HepG2 (cell line): Measurements from ENCODE around the gene TENM3. TPM values are rescaled to one million over a fixed set of nuclear protein-coding genes. Genes with fewer than 3 reads are reported as not detected.

Experiments used
- ATAC-seq: fragments of 200-7000 bp; cut with Tn5 transposase; 3 replicates; pipeline ENCODE4 v1.9.1; 2020; ENCODE audit warnings: mild to moderate bottlenecking, moderate library complexity
- BruUV-seq: library from RNA; stranded (reverse); fragments of 400-500 nt; replicated peaks from 2 replicates; lab custom pipeline; 2021; lab: Mats Ljungman, UMichigan
- CTCF ChIA-PET: fragments of 300-600 bp; formaldehyde crosslinking; extraction: SDS; loops from one replicate; lab custom pipeline; 2021; ENCODE audit warnings: low total read pairs, inconsistent platforms, low intra/inter-chr PET ratio; lab: Yijun Ruan, JAX
- POLR2A ChIA-PET: fragments of 350-600 bp; sonication (Branson Sonifier 250); formaldehyde crosslinking; loops from one replicate; lab custom pipeline; 2020; ENCODE audit warnings: antibody characterized with exemption, inconsistent platforms; lab: Yijun Ruan, JAX
- DNase-seq: peaks from one replicate; pipeline ENCODE4 v3.0.0-alpha.2; 2015; ENCODE audit warnings: low spot score
- FAIRE-seq: peaks from 3 replicates; lab custom pipeline; 2011; peaks lifted over from hg19 to GRCh38; lab: Jason Lieb, UNC
- H2AFZ ChIP-seq: one replicate; pipeline ENCODE4 v1.6.1; 2011; ENCODE audit warnings: low read length, inconsistent platforms
- H3K27ac ChIP-seq: fragments of 300-600 bp; 3 replicates; pipeline ENCODE4 v1.8.0; 2011; ENCODE audit warnings: mixed run types, mild to moderate bottlenecking, mixed read lengths, low read length, inconsistent platforms; ENCODE audit not compliant: insufficient read depth; ENCODE audit errors: extremely low read length
- H3K27me3 ChIP-seq, 2 experiments: fragments of 200-600 bp in 1 of 2; 2 replicates in 1 of 2; 3 replicates in 1 of 2; pipeline versions ENCODE4 v1.6.0 to v1.8.0; 2011; ENCODE audit warnings: low read length in 2 of 2, mild to moderate bottlenecking in 2 of 2, moderate library complexity in 2 of 2, inconsistent platforms in 1 of 2; ENCODE audit not compliant: insufficient read depth in 2 of 2, control insufficient read depth in 1 of 2
- H3K36me3 ChIP-seq, 2 experiments: fragments of 200-600 bp in 1 of 2; replicated peaks in 1 of 2; 2 replicates in 1 of 2; 3 replicates in 1 of 2; pipeline versions ENCODE4 v1.5.1 to v1.8.0; 2011; ENCODE audit warnings: low read length in 2 of 2, inconsistent platforms in 1 of 2; ENCODE audit not compliant: insufficient read depth in 2 of 2, control insufficient read depth in 1 of 2
- H3K4me1 ChIP-seq: 2 replicates; pipeline ENCODE4 v1.5.1; 2012; ENCODE audit warnings: low read length, inconsistent platforms; ENCODE audit not compliant: insufficient read depth
- H3K4me2 ChIP-seq: 2 replicates; pipeline ENCODE4 v1.6.0; 2011; ENCODE audit warnings: low read depth, low read length, inconsistent platforms
- H3K4me3 ChIP-seq, 3 experiments: fragments of 200-600 bp in 1 of 3; sonication (generic), shearing (Covaris generic) in 1 of 3; replicated peaks in 1 of 3; 2 replicates each; pipeline ENCODE4 v1.5.1; 2011 to 2016; ENCODE audit warnings: low read length in 3 of 3, inconsistent platforms in 2 of 3, low read depth in 2 of 3, mild to moderate bottlenecking in 2 of 3, control low read depth in 1 of 3, mixed read lengths in 1 of 3; ENCODE audit not compliant: insufficient read depth in 1 of 3
- H3K79me2 ChIP-seq: one replicate; pipeline ENCODE4 v1.6.1; 2011; ENCODE audit warnings: low read length, inconsistent platforms; ENCODE audit not compliant: insufficient read depth
- H3K9ac ChIP-seq: 2 replicates; pipeline ENCODE4 v1.6.0; 2011; ENCODE audit warnings: mild to moderate bottlenecking, low read depth, low read length, inconsistent platforms; ENCODE audit not compliant: insufficient read depth
- H3K9me3 ChIP-seq: 2 replicates; pipeline ENCODE4 v1.5.1; 2012; ENCODE audit warnings: mild to moderate bottlenecking, low read length
- H4K20me1 ChIP-seq: 2 replicates; pipeline ENCODE4 v1.6.0; 2011; ENCODE audit warnings: inconsistent platforms, mild to moderate bottlenecking, low read length, moderate library complexity; ENCODE audit not compliant: insufficient read depth
- ATRX ChIP-seq: sonication (generic); formaldehyde crosslinking; IDR thresholded peaks from 2 replicates; pipeline ENCODE4 v1.4.0; 2020; ENCODE audit warnings: missing genetic modification reagents, borderline replicate concordance
- KMT2A ChIP-seq: sonication (generic); formaldehyde crosslinking; IDR thresholded peaks from 2 replicates; pipeline ENCODE4 v1.4.0; 2020; ENCODE audit warnings: missing genetic modification reagents
- MLLT10 ChIP-seq: sonication (generic); formaldehyde crosslinking; IDR thresholded peaks from 2 replicates; pipeline ENCODE4 v1.4.0; 2020; ENCODE audit warnings: missing genetic modification reagents
- MXD1 ChIP-seq: sonication (generic); formaldehyde crosslinking; IDR thresholded peaks from 2 replicates; pipeline ENCODE4 v1.4.0; 2020; ENCODE audit warnings: mild to moderate bottlenecking, missing genetic modification reagents
- NFKBIZ ChIP-seq: IDR thresholded peaks from 2 replicates; pipeline ENCODE4 v1.6.1; 2018; ENCODE audit warnings: missing genetic modification reagents, missing compliant biosample characterization
- NR1H2 ChIP-seq: sonication (generic); formaldehyde crosslinking; IDR thresholded peaks from 2 replicates; pipeline ENCODE4 v1.8.1; 2022; ENCODE audit warnings: low read depth, missing genetic modification reagents, borderline replicate concordance
- RAD51 ChIP-seq: fragments of 450-650 bp; IDR thresholded peaks from 2 replicates; pipeline ENCODE4 v1.6.1; 2016; ENCODE audit warnings: borderline replicate concordance
- SCMH1 ChIP-seq: sonication (generic); formaldehyde crosslinking; IDR thresholded peaks from 2 replicates; pipeline ENCODE4 v1.9.0; 2021; ENCODE audit warnings: missing genetic modification reagents, mild to moderate bottlenecking, borderline replicate concordance
- SRSF4 ChIP-seq: fragments of 200-400 bp; formaldehyde crosslinking; IDR thresholded peaks from one replicate; pipeline ENCODE4 v1.6.1; 2018; ENCODE audit warnings: mild to moderate bottlenecking, low read depth, low read length, moderate library complexity; ENCODE audit not compliant: poor library complexity, severe bottlenecking
- STAT6 ChIP-seq: sonication (generic); formaldehyde crosslinking; IDR thresholded peaks from 2 replicates; pipeline ENCODE4 v1.4.0; 2020; ENCODE audit warnings: missing genetic modification reagents, mild to moderate bottlenecking, borderline replicate concordance
- ZNF280D ChIP-seq: sonication (generic); formaldehyde crosslinking; IDR thresholded peaks from 2 replicates; pipeline ENCODE4 v1.5.1; 2020; ENCODE audit warnings: mild to moderate bottlenecking, missing genetic modification reagents
- ZNF335 ChIP-seq: sonication (generic); formaldehyde crosslinking; IDR thresholded peaks from 2 replicates; pipeline ENCODE4 v1.4.0; 2020; ENCODE audit warnings: missing genetic modification reagents
- ZNF441 ChIP-seq: sonication (generic); formaldehyde crosslinking; IDR thresholded peaks from 2 replicates; pipeline ENCODE4 v1.7.0; 2021; ENCODE audit warnings: missing genetic modification reagents, borderline replicate concordance
- ZNF749 ChIP-seq: sonication (generic); formaldehyde crosslinking; IDR thresholded peaks from 2 replicates; pipeline ENCODE4 v1.8.0; 2022; ENCODE audit warnings: mild to moderate bottlenecking, missing genetic modification reagents, moderate library complexity, borderline replicate concordance
- ZNF780A ChIP-seq: sonication (generic); formaldehyde crosslinking; IDR thresholded peaks from 2 replicates; pipeline ENCODE4 v1.8.0; 2022; ENCODE audit warnings: mild to moderate bottlenecking, missing genetic modification reagents, moderate library complexity
- WGBS: methylation state at CpG from one replicate; pipeline ENCODE4 v1.1.6; 2017; ENCODE audit warnings: low lambda C conversion rate; 5-methylcytosine and 5-hydroxymethylcytosine counted together
- in situ Hi-C: cut with HindIII; loops from 2 replicates; pipeline ENCODE4 v1.10.0; 2017; ENCODE audit warnings: low pct_unique_long_range_greater_than_20kb; ENCODE audit not compliant: extremely low pct_ligation_motif_present
- intact Hi-C: fragments of 100-400 bp; cut with micrococcal nuclease; formaldehyde crosslinking; loops from one replicate; pipeline ENCODE4 v1.10.0; 2022; ENCODE audit not compliant: unreplicated experiment
- polyA plus RNA-seq, 8 experiments: library from polyadenylated mRNA; depleted of rRNA in 3 of 8; stranded (reverse) in 7 of 8; unstranded in 1 of 8; fragments of >200 nt; fragmentation: Illumina TruSeq in 4 of 8; extraction: Trizol in 4 of 8; gene quantifications; 2 replicates each; pipeline versions ENCODE4 v1.2.1 to v1.2.3, GENCODE V29; 2011 to 2016; ENCODE audit warnings: low read depth in 4 of 8, missing spikeins in 1 of 8, mixed read lengths in 1 of 8; ENCODE audit not compliant: insufficient read depth in 1 of 8
- total RNA-seq, 5 experiments: library from RNA; depleted of rRNA; stranded (reverse); fragments of >200 nt; fragmentation: Illumina TruSeq; extraction: Trizol; gene quantifications; 2 replicates each; pipeline ENCODE4 v1.2.3, GENCODE V29; 2016; ENCODE audit warnings: low read depth in 1 of 5

TENM3 gene
- total and polyA plus RNA-seq, 2 of the 13 experiments (the other 11 are each of a cell fraction or from before 2014, with no cell fraction given): 0.04 TPM; not detected in 1

- in situ Hi-C loops: no loop called here
These were observed 148.0 kb downstream of the TENM3 start for GRCh38 chr4:182391111-182391684.

More at GRCh38 chr4:182391111-182391684, 148.0 kb downstream of the TENM3 start:
- ChIA-PET POLR2A (no interaction called here), CTCF (no interaction called here)
- no peak overlapping the region for H3K9ac ChIP-seq
- no peaks in the 10 kb centered on the region for H3K27me3 ChIP-seq
- BruUV-seq: no TSS peak
- H3K4me3 ChIP-seq: no peak overlapping the region
- FAIRE-seq (no peak), DNase-seq (no peak), ATAC-seq (no peak)
- H3K4me2 ChIP-seq: no peak overlapping the region
- H3K27ac ChIP-seq: no peak overlapping the region
- H3K9me3 ChIP-seq: no peaks in the 10 kb centered on the region
- no peaks in the 10 kb centered on the region for H4K20me1 ChIP-seq
- H3K36me3 ChIP-seq: no peaks in the 10 kb centered on the region
- WGBS: 3% methylated on average over 9 of the region's 9 CpGs
- no peaks in the 10 kb centered on the region for H3K79me2 ChIP-seq
- TF ChIP-seq SRSF4 (no peak), ZNF280D (no peak), ZNF749 (CRISPR knock-in tag) (no peak), RAD51 (no peak), KMT2A (CRISPR knock-in tag) (no peak), ZNF441 (no peak), NFKBIZ (no peak), ZNF780A (no peak), NR1H2 (CRISPR knock-in tag) (no peak), SCMH1 (CRISPR knock-in tag) (no peak), ATRX (CRISPR knock-in tag) (no peak), STAT6 (CRISPR knock-in tag) (no peak), ZNF335 (CRISPR knock-in tag) (no peak), MLLT10 (CRISPR knock-in tag) (no peak), MXD1 (no peak)
- intact Hi-C loops: no loop called here
- H2AFZ ChIP-seq: no peak overlapping the region
- no peaks in the 10 kb centered on the region for H3K4me1 ChIP-seq
